Lower leg skin (tissue), 3 donors: ENCODE measurements around the gene OR1A1.

Experiments used
- POLR2A ChIP-seq, 2 donors: fragments of 450-650 bp; IDR thresholded peaks; one replicate each; pipeline ENCODE4 v1.6.1; 2016 to 2017; ENCODE audit warnings: antibody characterized with exemption in 2 of 2, mild to moderate bottlenecking in 1 of 2, moderate library complexity in 1 of 2
- TF ChIP-seq, protein P1 (sequence below), 3 donors: fragments of 450-650 bp; IDR thresholded peaks; one replicate each; pipeline ENCODE4 v1.5.1; 2016; ENCODE audit warnings: antibody characterized with exemption in 3 of 3, mild to moderate bottlenecking in 3 of 3, moderate library complexity in 2 of 3

DNA sequence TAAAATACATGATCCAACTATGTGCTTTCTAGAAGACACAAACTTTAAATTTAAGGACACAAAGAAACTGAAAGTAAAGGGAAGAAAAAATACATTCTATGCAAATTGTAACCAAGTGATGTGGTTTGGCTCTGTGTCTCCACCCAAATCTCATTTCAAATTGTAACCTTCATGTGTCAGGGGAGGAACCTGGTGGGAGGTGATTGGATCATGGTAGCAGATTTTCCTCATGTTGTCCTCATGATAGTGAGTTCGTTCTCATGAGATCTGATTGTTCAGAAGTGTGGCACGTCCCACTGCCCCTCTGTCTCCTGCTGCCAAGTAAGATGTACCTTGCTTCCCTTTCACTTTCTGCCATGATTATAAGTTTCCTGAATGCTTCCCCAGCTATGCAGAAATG is 15.0 kb downstream of the OR1A1 start:
- TF ChIP-seq, protein P1, sequence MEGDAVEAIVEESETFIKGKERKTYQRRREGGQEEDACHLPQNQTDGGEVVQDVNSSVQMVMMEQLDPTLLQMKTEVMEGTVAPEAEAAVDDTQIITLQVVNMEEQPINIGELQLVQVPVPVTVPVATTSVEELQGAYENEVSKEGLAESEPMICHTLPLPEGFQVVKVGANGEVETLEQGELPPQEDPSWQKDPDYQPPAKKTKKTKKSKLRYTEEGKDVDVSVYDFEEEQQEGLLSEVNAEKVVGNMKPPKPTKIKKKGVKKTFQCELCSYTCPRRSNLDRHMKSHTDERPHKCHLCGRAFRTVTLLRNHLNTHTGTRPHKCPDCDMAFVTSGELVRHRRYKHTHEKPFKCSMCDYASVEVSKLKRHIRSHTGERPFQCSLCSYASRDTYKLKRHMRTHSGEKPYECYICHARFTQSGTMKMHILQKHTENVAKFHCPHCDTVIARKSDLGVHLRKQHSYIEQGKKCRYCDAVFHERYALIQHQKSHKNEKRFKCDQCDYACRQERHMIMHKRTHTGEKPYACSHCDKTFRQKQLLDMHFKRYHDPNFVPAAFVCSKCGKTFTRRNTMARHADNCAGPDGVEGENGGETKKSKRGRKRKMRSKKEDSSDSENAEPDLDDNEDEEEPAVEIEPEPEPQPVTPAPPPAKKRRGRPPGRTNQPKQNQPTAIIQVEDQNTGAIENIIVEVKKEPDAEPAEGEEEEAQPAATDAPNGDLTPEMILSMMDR (IDR thresholded peaks at IDR 0.05): no peak
- TF ChIP-seq POLR2A (IDR thresholded peaks at IDR 0.05): no peak
